Astrocyte (in vitro differentiated cells and primary cell): ENCODE data around the gene GABRB1.

ENCODE experiments used
- EZH2 ChIP-seq: IDR thresholded peaks from 2 replicates; pipeline ENCODE4 v1.6.1; 2012; ENCODE audit warnings: mild to moderate bottlenecking, low read length, inconsistent platforms; ENCODE audit not compliant: insufficient read depth
- TF ChIP-seq, protein P1 (sequence below): IDR thresholded peaks from 2 replicates; pipeline ENCODE4 v1.5.1; 2011; ENCODE audit warnings: low read depth, mild to moderate bottlenecking, inconsistent platforms, low read length, moderate library complexity; ENCODE audit not compliant: insufficient read depth

DNA sequence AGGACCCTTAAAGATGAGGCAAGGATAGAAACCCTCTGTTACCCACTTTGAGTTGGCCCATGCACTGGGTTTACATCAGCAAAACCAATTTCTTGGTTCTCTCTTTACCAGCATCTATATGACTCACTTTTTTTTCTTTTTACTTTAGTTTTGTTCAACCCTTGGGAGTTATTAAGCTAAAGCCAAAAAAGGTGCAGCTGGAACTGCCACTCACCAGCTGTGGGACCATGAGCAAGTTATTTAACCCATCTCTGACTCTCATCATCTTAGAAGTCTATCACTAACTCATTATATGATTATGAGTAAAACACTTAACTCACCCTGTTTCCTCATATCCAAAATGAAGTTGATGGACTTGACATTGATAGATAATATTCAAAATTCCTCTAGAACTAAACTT lies 53.4 kb downstream of the GABRB1 start:
- TF ChIP-seq, protein P1, sequence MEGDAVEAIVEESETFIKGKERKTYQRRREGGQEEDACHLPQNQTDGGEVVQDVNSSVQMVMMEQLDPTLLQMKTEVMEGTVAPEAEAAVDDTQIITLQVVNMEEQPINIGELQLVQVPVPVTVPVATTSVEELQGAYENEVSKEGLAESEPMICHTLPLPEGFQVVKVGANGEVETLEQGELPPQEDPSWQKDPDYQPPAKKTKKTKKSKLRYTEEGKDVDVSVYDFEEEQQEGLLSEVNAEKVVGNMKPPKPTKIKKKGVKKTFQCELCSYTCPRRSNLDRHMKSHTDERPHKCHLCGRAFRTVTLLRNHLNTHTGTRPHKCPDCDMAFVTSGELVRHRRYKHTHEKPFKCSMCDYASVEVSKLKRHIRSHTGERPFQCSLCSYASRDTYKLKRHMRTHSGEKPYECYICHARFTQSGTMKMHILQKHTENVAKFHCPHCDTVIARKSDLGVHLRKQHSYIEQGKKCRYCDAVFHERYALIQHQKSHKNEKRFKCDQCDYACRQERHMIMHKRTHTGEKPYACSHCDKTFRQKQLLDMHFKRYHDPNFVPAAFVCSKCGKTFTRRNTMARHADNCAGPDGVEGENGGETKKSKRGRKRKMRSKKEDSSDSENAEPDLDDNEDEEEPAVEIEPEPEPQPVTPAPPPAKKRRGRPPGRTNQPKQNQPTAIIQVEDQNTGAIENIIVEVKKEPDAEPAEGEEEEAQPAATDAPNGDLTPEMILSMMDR, result no peak
- no peak for TF ChIP-seq EZH2
